Stimulated activated CD4-positive, alpha-beta T cell treated with anti-CD3 and anti-CD28 coated beads, Interleukin-15, amount 100 ng/mL, for 1 hour (primary cell): ENCODE results near the gene HSPBP1.

Experiments
- DNase-seq, 2 donors: peaks; one replicate each; pipeline ENCODE4 v3.0.0-alpha.2; 2020; ENCODE audit warnings: low read depth in 1 of 2, low spot score in 1 of 2

The HSPBP1 gene

GRCh38 chr19:55305491-55305890 lies 25.6 kb upstream of the HSPBP1 start:
- DNase-seq = peak in 1 of 2 donors; percentile 31

GRCh38 chr19:55304980-55305379 lies 25.1 kb upstream of the HSPBP1 start:
- no peak for DNase-seq

GRCh38 chr19:55304279-55304978 lies 24.5 kb upstream of the HSPBP1 start:
- no peak for DNase-seq

- no peak for DNase-seq
These were observed 23.6 kb upstream of the HSPBP1 start for GRCh38 chr19:55303477-55303876.

DNA sequence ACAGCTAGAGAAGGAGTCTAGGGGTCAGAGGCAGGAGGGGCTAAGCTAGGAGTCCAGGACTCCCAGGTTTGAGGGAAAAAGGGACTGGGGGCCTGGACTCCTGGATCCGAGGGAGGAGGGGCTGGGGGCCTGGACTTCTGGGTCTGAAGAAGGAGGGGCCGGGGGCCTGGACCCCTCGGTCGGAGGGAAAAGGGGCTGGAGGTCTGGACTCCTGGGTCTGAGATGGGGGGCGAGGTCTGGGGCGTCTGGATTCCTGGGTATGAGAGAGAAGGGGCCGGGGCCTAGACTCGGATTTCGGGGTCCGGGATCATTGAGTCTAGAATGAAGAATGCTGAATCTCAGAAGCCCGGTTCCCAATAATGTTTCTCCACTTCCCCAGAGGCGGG lies 22.4 kb upstream of the HSPBP1 start:
- DNase-seq = no peak

- DNase-seq = peak; percentile 88 to 96
These were observed 21.8 kb upstream of the HSPBP1 start for GRCh38 chr19:55301459-55302317.

- DNase-seq = no peak
These were observed 21.1 kb upstream of the HSPBP1 start for GRCh38 chr19:55300886-55301458.

DNA sequence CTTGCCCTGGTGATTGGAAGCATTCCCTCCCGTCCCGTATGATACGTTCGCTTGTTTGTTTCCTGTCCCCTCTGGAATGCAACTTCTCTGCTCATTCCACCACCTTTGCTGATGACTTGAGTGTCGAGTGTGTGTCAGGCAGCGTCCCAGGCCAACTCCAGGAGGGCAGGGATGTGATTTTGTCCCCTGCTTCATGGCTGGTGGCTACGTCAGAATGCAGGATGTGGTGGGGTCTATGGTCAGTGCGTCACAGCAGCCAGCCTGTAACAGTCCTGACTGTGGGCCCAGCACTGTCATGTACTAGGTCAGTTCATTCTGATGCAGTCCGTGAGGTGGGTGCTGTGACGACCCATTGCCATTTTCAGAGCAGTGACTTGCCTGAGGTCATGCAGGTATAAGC lies 20.1 kb upstream of the HSPBP1 start:
- DNase-seq = no peak

- no peak for DNase-seq
These were observed 17.4 kb upstream of the HSPBP1 start for GRCh38 chr19:55297267-55297666.

- DNase-seq = no peak
These were observed 9.3 kb upstream of the HSPBP1 start for GRCh38 chr19:55289117-55289796.

DNA sequence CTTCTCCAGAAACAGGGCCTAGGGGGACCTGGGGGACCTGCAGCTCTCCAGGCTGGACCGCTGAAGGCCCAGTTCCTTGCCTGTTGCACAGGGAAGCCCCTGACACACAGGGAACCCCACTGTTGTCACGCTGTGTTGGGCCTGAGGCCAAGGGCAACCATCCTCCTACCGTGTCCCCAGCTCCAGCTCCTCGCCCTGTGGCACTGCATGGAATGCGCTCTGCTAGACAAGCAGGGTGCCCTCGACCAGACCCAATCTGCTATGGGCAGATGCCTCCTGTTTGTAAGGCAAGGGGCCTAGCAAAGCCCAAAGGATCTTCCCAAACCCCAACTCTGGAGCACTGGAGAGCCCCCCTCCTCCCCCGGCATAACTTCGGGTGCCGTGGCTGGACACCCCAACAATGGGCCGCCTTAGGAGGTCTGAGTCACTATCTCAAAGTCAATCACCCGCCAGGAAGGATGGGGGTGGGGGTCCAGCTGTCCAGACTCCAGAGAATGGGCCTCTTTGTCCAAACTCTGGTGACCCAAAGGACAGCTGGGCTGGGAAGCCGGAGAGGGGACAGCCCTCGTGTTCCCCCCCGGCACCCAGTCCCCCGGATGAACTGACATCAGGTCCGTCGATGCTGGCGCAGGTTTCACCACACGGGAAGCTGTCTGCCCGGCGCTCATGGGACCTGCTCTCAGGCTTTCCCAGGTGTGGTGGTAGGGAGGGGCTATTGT lies 7.6 kb upstream of the HSPBP1 start:
- no peak for DNase-seq

GRCh38 chr19:55285229-55285890 lies 5.5 kb upstream of the HSPBP1 start:
- DNase-seq = no peak

DNA sequence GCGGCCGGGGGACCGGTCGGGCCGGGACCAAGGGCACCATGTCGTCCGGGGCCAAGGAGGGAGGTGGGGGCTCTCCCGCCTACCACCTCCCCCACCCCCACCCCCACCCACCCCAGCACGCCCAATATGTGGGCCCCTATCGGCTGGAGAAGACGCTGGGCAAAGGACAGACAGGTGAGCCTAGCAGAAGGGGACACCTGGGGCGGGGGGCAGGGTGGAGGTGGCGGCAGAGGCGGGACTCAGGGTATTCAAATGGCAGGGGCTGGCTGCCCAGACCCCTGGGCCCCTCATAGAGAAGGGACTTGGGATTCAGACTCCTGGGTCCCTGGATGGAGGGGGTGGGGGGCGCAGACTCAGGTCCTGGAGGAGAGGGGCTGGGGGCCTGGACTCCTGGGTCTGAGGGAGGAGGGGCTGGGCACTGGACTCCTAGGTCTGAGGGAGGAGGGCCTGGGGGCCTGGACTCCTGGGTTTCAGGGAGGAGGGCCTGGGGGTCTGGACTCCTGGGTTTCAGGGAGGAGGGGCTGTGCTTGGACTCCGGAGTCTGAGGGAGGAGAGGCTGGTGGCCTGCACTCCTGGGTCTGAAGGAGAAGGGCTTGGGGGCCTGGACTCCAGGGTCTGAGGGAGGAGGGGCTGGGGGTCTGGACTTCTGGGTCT lies 4.6 kb upstream of the HSPBP1 start:
- DNase-seq = no peak

DNA sequence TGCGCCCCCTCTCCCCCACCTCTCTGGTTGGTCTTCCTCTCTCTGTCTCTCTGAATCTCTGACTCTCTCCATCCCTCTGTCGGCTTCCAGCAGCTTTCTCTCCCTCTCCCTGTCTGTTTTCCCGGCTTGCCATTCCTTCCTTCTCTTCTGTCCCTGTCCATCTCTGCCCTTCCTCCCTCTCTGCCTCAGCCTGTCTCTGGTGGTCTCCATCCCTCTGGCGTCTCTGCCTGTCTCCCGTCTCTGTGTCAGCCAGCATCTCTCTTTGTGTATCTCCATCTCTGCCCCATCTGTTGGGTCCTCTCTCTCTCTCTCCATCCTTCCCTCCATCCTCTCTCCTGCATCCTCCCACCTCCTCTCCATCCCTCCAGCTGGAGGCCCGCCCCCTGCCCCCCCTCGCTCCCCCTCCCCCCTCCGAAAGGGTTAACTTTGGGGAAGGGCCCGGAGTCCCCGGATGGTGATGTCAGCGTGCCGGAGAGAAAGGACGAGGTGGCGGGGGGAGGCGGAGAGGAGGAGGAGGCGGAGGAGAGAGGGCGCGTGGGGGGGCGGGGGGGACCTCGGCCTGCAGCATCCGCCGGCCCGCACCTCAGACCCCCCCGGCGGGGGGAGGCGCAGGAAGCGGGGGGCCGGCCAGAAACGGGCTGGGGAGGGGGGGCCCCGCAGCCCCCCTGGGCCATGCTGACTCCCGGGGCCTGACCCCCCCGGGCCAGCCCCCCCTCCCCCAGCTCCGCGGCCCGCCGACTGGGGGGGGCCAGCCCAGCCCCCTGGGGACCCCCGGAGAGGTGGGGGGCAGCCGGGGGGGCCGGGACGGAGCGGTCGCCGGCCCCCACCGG lies 3.9 kb upstream of the HSPBP1 start, which contains the start of gene BRSK1:
BRSK1 (plus strand) TSS at position 450 of the 830 bp plus-strand sequence. CDS start 446 bp downstream, outside the sequence.
- no peak for DNase-seq

GRCh38 chr19:55279340-55279739 lies 570 bp downstream of the HSPBP1 start:
- no peak for DNase-seq

- DNase-seq = no peak
These were observed 1.3 kb downstream of the HSPBP1 start for GRCh38 chr19:55278391-55279135.

DNA sequence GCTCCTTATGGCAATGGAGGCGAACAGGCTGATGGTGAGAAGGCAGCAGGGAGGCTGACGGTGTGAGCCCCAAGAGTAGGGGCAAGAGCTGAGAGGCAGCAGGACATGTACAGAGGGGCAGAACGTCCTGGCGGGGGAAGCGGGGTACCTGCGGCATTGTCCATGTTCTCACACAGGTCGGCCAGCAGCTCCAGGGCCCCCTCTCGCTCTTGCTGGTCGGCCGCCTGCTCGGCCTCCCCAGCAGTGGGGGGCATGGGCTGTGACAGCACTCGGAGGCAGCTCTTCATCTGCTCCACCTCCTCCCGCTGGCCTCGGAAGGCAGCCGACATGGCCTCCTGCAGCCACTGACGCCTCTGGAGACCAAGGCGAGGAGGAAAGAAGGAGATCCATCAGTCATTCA lies 2.4 kb downstream of the HSPBP1 start:
- no peak for DNase-seq
